ENCODE data around the gene SMYD3. TPM values are rescaled to one million over a fixed set of nuclear protein-coding genes. Genes with fewer than 3 reads are reported as not detected.

SMYD3 gene
- total and polyA plus RNA-seq, 9 donors = 10.8 to 24.0 (median 13.7) TPM

GRCh38 chr1:246117066-246117791, 389.9 kb downstream of the SMYD3 start:
- DNase-seq = no peak
- Histone ChIP-seq H3K4me1 (ENCODE audit: insufficient read depth) (peaks cover 1% of the 10 kb centered on the region), H3K36me3 (no peaks in the 10 kb centered on the region), H3K27me3 (no peaks in the 10 kb centered on the region), H3K4me3 (no peak overlapping the region), H3K9me3 (no peaks in the 10 kb centered on the region), H3K27ac (no peak overlapping the region)
- intact Hi-C loops (cut with DNase I) = loop anchor here in 1 of 4 donors (10.0 kb wide), 1 partner anchor 962 kb away; the partner anchor contains the start of gene KIF26B
- 33 to 41% (median 34%) methylated on average over 10 of the region's 10 CpGs for WGBS, 3 donors
- TF ChIP-seq POLR2A (IDR thresholded peaks at IDR 0.05) (no peak), EP300 (IDR thresholded peaks at IDR 0.05) (no peak), CTCF (IDR thresholded peaks at IDR 0.05) (peak in 1 of 3 donors; percentile 24)

GRCh38 chr1:246114369-246114768, 392.7 kb downstream of the SMYD3 start:
- WGBS, 3 donors = 85 to 95% (median 90%) methylated on average over 9 of the region's 9 CpGs
- Histone ChIP-seq H3K27ac (no peak overlapping the region), H3K27me3 (no peaks in the 10 kb centered on the region), H3K4me3 (no peak overlapping the region), H3K4me1 (ENCODE audit: insufficient read depth) (peaks cover 1% of the 10 kb centered on the region), H3K9me3 (no peaks in the 10 kb centered on the region), H3K36me3 (no peaks in the 10 kb centered on the region)
- intact Hi-C loops (cut with DNase I) = loop anchor here in 1 of 4 donors (10.0 kb wide), 1 partner anchor 960 kb away; the partner anchor contains the start of gene KIF26B
- TF ChIP-seq EP300 (IDR thresholded peaks at IDR 0.05) (no peak), POLR2A (IDR thresholded peaks at IDR 0.05) (no peak), CTCF (IDR thresholded peaks at IDR 0.05) (no peak)
- DNase-seq = no peak

- Histone ChIP-seq H3K27ac (no peak overlapping the region), H3K4me1 (ENCODE audit: insufficient read depth) (peaks cover 1% of the 10 kb centered on the region), H3K27me3 (no peaks in the 10 kb centered on the region), H3K36me3 (no peaks in the 10 kb centered on the region), H3K9me3 (no peaks in the 10 kb centered on the region), H3K4me3 (no peak overlapping the region)
- intact Hi-C loops (cut with DNase I) = loop anchor here in 1 of 4 donors (10.0 kb wide), 1 partner anchor 959 kb away; the partner anchor contains the start of gene KIF26B
- DNase-seq = no peak
- WGBS, 3 donors = 45 to 58% (median 53%) methylated on average over 8 of the region's 8 CpGs
- no peak for TF ChIP-seq EP300 (IDR thresholded peaks at IDR 0.05)
- no peak for TF ChIP-seq CTCF (IDR thresholded peaks at IDR 0.05)
- no peak for TF ChIP-seq POLR2A (IDR thresholded peaks at IDR 0.05)
Measured at GRCh38 chr1:246113555-246114095, 393.5 kb downstream of the SMYD3 start.

GRCh38 chr1:246111570-246111969, 395.5 kb downstream of the SMYD3 start:
- Histone ChIP-seq H3K4me1 (ENCODE audit: insufficient read depth) (no peaks in the 10 kb centered on the region), H3K9me3 (no peaks in the 10 kb centered on the region), H3K27ac (no peak overlapping the region), H3K4me3 (no peak overlapping the region), H3K36me3 (no peaks in the 10 kb centered on the region), H3K27me3 (no peaks in the 10 kb centered on the region)
- intact Hi-C loops (cut with DNase I) = loop anchor here in 1 of 4 donors (10.0 kb wide), 1 partner anchor 957 kb away; the partner anchor contains the start of gene KIF26B
- DNase-seq = no peak
- TF ChIP-seq CTCF (IDR thresholded peaks at IDR 0.05) (no peak), EP300 (IDR thresholded peaks at IDR 0.05) (no peak), POLR2A (IDR thresholded peaks at IDR 0.05) (no peak)
- 78 to 99% (median 92%) methylated on average over 3 of the region's 3 CpGs for WGBS, 3 donors
